ENCODE data around the gene KIF7. TPM values are rescaled to one million over a fixed set of nuclear protein-coding genes. Genes with fewer than 3 reads are reported as not detected.
A peak's percentile ranks its signal among the peaks of the same experiment; 100 is the strongest.

Gene KIF7
- total and polyA plus RNA-seq, 2 of the 8 experiments (the other 6 are each of a cell fraction or from before 2014, with no cell fraction given), result 4.9 to 14.0 TPM

GRCh38 chr15:89628806-89629715, 26.2 kb downstream of the KIF7 start:
- DNase-seq (ENCODE audit: low read depth in 1 of 2, low spot score in 2 of 2), result no peak
- Histone ChIP-seq H3K27ac (ENCODE audit: low read depth, low read length) (no peak overlapping the region), H2BK12ac (ENCODE audit: low read depth, low read length) (no peak overlapping the region), H4K8ac (ENCODE audit: extremely low read depth, insufficient read depth, low read length) (no peak overlapping the region), H3K79me1 (ENCODE audit: low read depth, low read length) (peaks cover 3% of the 10 kb centered on the region; the same call in 1 of the 2 replicates), H2BK15ac (ENCODE audit: low read length) (no peak overlapping the region), H3K27me3 (replicated peaks in 1 of 4; ENCODE audit: control insufficient read depth in 3 of 4, extremely low read depth in 1 of 4, insufficient read depth in 3 of 4, low read length in 3 of 4) (no peaks in the 10 kb centered on the region; a peak in 1 of 7 replicates), H2BK20ac (ENCODE audit: low read length) (no peak overlapping the region), H3K79me2 (ENCODE audit: control insufficient read depth in 1 of 2, insufficient read depth in 2 of 2, low read length in 2 of 2) (no peaks in the 10 kb centered on the region), H3K4ac (replicated peaks; ENCODE audit: insufficient read length, low read depth, low read length) (no peak overlapping the region), H3K14ac (ENCODE audit: insufficient read length) (no peak overlapping the region), H2BK5ac (ENCODE audit: low read depth, low read length) (no peak overlapping the region), H3K9ac (replicated peaks in 1 of 4; ENCODE audit: extremely low read depth in 1 of 4, low read depth in 3 of 4, low read length in 3 of 4) (no peak overlapping the region), H3K4me2 (ENCODE audit: insufficient read depth in 1 of 2, low read depth in 2 of 2, low read length in 2 of 2) (no peak overlapping the region), H4K5ac (ENCODE audit: insufficient read length, low read depth, low read length) (no peak overlapping the region), H3K56ac (replicated peaks; ENCODE audit: insufficient read length, low read depth, low read length) (no peak overlapping the region), H3K23ac (ENCODE audit: insufficient read length) (no peak overlapping the region), H2AFZ (ENCODE audit: low read length) (no peak overlapping the region), H3K36me3 (ENCODE audit: control insufficient read depth in 2 of 4, insufficient read depth in 4 of 4, low read length in 3 of 4) (peaks cover 51 to 98% (median 86%) of the 10 kb centered on the region in 4 experiments), H3K4me3 (ENCODE audit: extremely low read depth in 1 of 4, insufficient read depth in 2 of 4, low read depth in 3 of 4, low read length in 4 of 4) (no peak overlapping the region), H3K4me1 (replicated peaks in 1 of 4; ENCODE audit: control insufficient read depth in 3 of 4, insufficient read depth in 4 of 4, low read length in 3 of 4) (no peaks in the 10 kb centered on the region), H3K9me3 (ENCODE audit: insufficient read depth in 2 of 2, low read depth in 1 of 2, low read length in 1 of 2) (peaks cover 9 to 31% of the 10 kb centered on the region in 2 experiments; a peak in 3 of 4 replicates), H2AK5ac (ENCODE audit: low read depth, low read length) (no peak overlapping the region), H3K18ac (ENCODE audit: extremely low read depth, low read length) (no peak overlapping the region), H4K91ac (replicated peaks; ENCODE audit: insufficient read length, low read length) (no peak overlapping the region), H4K20me1 (replicated peaks in 1 of 2; ENCODE audit: control insufficient read depth in 1 of 2, insufficient read depth in 2 of 2, low read length in 2 of 2) (peaks cover 6 to 28% of the 10 kb centered on the region in 2 experiments), H2BK120ac (replicated peaks; ENCODE audit: low read depth, low read length) (no peak overlapping the region), H3K23me2 (ENCODE audit: low read depth, low read length) (no peaks in the 10 kb centered on the region)
- CTCF ChIA-PET (ENCODE audit: partially characterized antibody), result interaction anchor here (0.7 to 1.4 kb wide), 3 partner anchors 17 to 18 kb away, joined by 3 to 5 read pairs (median 5); no protein-coding TSS in a partner anchor
- WGBS, 2 experiments (ENCODE audit: extremely low coverage in 1 of 2, insufficient coverage in 1 of 2, insufficient read length in 1 of 2, insufficient replicate concordance in 2 of 2, low coverage in 1 of 2, low lambda C conversion rate in 2 of 2, missing lambda C conversion rate in 1 of 2), result 90% methylated on average over 19 of the region's 30 CpGs; no CpG with 5 or more reads in 1 of the 2 experiments
- no peak for FAIRE-seq
- POLR2A ChIA-PET (ENCODE audit: partially characterized antibody), result interaction anchor here (0.5 to 1.2 kb wide), 3 partner anchors 13 to 32 kb away, joined by 3 to 4 read pairs (median 3); no protein-coding TSS in a partner anchor
- TF ChIP-seq GTF2F1 (IDR thresholded peaks at IDR 0.05; ENCODE audit: borderline replicate concordance, low read depth, low read length) (no peak), POLR2AphosphoS5 (IDR thresholded peaks at IDR 0.05; ENCODE audit: low read depth, low read length) (0 out of 2 replicates have a peak, but pooled peaks have one; percentile 21)
